ENCODE measurements around the gene FAM131C. TPM values are rescaled to one million over a fixed set of nuclear protein-coding genes. Genes with fewer than 3 reads are reported as not detected.

Gene FAM131C
- total and polyA plus RNA-seq, 2 donors (not counting 1 experiment from before 2014, with no cell fraction given) = 0.34 to 0.50 TPM

DNA sequence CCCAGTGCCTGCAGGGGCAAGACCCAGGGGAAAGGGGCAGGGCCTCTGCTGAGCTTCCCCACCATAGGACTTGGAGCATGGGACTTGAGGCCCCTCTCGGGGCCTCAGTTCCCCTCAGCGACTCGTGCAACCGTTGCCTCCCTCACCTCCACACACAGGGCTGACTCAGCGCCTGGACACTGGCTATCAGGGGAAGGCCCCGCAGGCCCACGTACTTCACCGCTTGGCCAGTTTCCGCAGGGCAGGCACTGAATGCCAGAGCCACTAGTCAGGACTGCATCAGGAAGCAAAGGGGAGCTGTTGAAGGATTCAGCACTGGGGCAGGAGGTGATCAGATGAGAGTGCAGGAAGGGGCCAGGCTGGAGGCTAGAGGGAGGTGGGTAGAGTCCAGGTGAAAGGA lies 15.5 kb upstream of the FAM131C start:
- Histone ChIP-seq H3K4me1 (ENCODE audit: control insufficient read depth, extremely low read depth, insufficient read depth, low read length) (no peaks in the 10 kb centered on the region), H2AFZ (ENCODE audit: low read length) (no peak overlapping the region), H3K27ac (ENCODE audit: insufficient read depth, low read length) (no peak overlapping the region), H4K20me1 (ENCODE audit: control insufficient read depth, extremely low read depth, insufficient read depth, low read length) (no peaks in the 10 kb centered on the region), H3K36me3 (ENCODE audit: control insufficient read depth, insufficient read depth, low read length) (no peaks in the 10 kb centered on the region), H3K4me3 (replicated peaks in 1 of 4; ENCODE audit: control extremely low read depth in 1 of 4, insufficient read depth in 1 of 4, low read depth in 3 of 4, low read length in 4 of 4) (no peak overlapping the region), H3K79me2 (ENCODE audit: control insufficient read depth, insufficient read depth, low read length) (no peaks in the 10 kb centered on the region), H3K4me2 (ENCODE audit: extremely low read depth, insufficient read depth, low read length) (no peak overlapping the region), H3K9ac (ENCODE audit: insufficient read depth, low read length) (no peak overlapping the region), H3K9me3 (ENCODE audit: control insufficient read depth, insufficient read depth, low read depth, low read length) (no peaks in the 10 kb centered on the region), H3K27me3 (ENCODE audit: control insufficient read depth, insufficient read depth, low read length) (peaks cover 3% of the 10 kb centered on the region)
- DNase-seq (ENCODE audit: low read depth in 2 of 2) = peak; percentile 51 to 92
- TF ChIP-seq, protein P1, sequence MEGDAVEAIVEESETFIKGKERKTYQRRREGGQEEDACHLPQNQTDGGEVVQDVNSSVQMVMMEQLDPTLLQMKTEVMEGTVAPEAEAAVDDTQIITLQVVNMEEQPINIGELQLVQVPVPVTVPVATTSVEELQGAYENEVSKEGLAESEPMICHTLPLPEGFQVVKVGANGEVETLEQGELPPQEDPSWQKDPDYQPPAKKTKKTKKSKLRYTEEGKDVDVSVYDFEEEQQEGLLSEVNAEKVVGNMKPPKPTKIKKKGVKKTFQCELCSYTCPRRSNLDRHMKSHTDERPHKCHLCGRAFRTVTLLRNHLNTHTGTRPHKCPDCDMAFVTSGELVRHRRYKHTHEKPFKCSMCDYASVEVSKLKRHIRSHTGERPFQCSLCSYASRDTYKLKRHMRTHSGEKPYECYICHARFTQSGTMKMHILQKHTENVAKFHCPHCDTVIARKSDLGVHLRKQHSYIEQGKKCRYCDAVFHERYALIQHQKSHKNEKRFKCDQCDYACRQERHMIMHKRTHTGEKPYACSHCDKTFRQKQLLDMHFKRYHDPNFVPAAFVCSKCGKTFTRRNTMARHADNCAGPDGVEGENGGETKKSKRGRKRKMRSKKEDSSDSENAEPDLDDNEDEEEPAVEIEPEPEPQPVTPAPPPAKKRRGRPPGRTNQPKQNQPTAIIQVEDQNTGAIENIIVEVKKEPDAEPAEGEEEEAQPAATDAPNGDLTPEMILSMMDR (conservative IDR thresholded peaks at IDR 0.05 in 1 of 2, IDR thresholded peaks at IDR 0.05 in 1 of 2; ENCODE audit: low read depth in 1 of 2, low read length in 2 of 2) = no peak
- no peak for TF ChIP-seq EZH2 (IDR thresholded peaks at IDR 0.05; ENCODE audit: low read length, missing control alignments)

DNA sequence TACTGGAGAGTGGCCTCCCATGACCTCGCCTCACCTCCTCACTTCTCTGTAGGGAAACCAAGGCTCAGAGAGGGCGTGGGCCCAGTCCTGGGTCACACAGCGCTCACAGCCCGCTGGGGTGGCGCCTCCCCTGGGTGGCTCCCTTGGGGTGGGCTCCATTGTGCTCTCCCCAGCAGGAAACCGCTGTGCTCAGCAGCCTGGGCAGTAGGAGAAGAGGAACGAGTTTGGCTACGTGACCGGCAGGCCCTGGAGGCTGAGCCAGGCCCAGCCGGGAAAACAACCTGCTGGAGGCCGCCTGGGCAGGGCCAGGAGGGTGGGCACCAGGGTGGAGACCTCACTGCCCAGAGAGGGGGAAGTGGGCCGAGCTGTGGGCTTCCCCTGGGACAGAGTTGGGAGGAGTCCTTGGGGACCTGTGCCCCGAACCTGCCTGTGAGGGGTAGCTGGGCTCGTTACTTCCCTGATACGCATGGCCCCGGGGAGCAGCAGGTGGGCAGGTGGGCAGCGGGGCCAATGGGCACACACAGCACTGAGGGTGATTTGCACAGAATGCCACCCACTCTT lies 15.0 kb upstream of the FAM131C start:
- H2AFZ ChIP-seq (ENCODE audit: low read length) = no peak overlapping the region
- no peaks in the 10 kb centered on the region for H3K9me3 ChIP-seq (ENCODE audit: control insufficient read depth, insufficient read depth, low read depth, low read length)
- peaks cover 3% of the 10 kb centered on the region for H3K27me3 ChIP-seq (ENCODE audit: control insufficient read depth, insufficient read depth, low read length)
- DNase-seq (ENCODE audit: low read depth in 2 of 2) = no peak
- no peak overlapping the region for H3K9ac ChIP-seq (ENCODE audit: insufficient read depth, low read length)
- H3K4me1 ChIP-seq (ENCODE audit: control insufficient read depth, extremely low read depth, insufficient read depth, low read length) = no peaks in the 10 kb centered on the region
- H3K4me3 ChIP-seq (replicated peaks in 1 of 4; ENCODE audit: control extremely low read depth in 1 of 4, insufficient read depth in 1 of 4, low read depth in 3 of 4, low read length in 4 of 4) = no peak overlapping the region
- H3K27ac ChIP-seq (ENCODE audit: insufficient read depth, low read length) = no peak overlapping the region
- no peak for TF ChIP-seq EZH2 (IDR thresholded peaks at IDR 0.05; ENCODE audit: low read length, missing control alignments)
- TF ChIP-seq, protein P1 (conservative IDR thresholded peaks at IDR 0.05 in 1 of 2, IDR thresholded peaks at IDR 0.05 in 1 of 2; ENCODE audit: low read depth in 1 of 2, low read length in 2 of 2) = no peak
- no peaks in the 10 kb centered on the region for H4K20me1 ChIP-seq (ENCODE audit: control insufficient read depth, extremely low read depth, insufficient read depth, low read length)
- H3K36me3 ChIP-seq (ENCODE audit: control insufficient read depth, insufficient read depth, low read length) = no peaks in the 10 kb centered on the region
- no peaks in the 10 kb centered on the region for H3K79me2 ChIP-seq (ENCODE audit: control insufficient read depth, insufficient read depth, low read length)
- H3K4me2 ChIP-seq (ENCODE audit: extremely low read depth, insufficient read depth, low read length) = no peak overlapping the region

DNA sequence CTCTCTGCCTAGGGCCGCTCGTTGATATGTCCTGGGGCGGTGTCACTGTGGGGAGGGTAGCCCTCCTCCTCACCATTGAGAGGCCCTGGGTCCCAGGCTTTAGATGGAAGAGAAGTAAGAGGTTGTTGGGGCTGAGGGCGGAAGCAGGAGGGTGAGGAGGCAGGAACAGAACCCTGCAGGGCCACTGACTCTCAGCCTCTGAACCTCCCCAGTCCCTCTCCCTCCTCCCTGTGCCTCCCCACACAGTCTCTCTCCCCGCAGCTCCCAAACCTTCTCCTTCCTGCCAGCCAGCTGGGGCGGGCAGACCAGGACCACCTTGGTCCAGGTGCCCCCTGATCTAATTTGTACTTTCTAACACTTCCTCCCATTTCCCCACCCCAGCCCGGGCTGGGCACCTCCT lies 14.3 kb upstream of the FAM131C start:
- no peak for TF ChIP-seq EZH2 (IDR thresholded peaks at IDR 0.05; ENCODE audit: low read length, missing control alignments)
- TF ChIP-seq, protein P1 (conservative IDR thresholded peaks at IDR 0.05 in 1 of 2, IDR thresholded peaks at IDR 0.05 in 1 of 2; ENCODE audit: low read depth in 1 of 2, low read length in 2 of 2) = no peak
- Histone ChIP-seq H3K27me3 (ENCODE audit: control insufficient read depth, insufficient read depth, low read length) (peaks cover 3% of the 10 kb centered on the region), H4K20me1 (ENCODE audit: control insufficient read depth, extremely low read depth, insufficient read depth, low read length) (no peaks in the 10 kb centered on the region), H3K4me3 (replicated peaks in 1 of 4; ENCODE audit: control extremely low read depth in 1 of 4, insufficient read depth in 1 of 4, low read depth in 3 of 4, low read length in 4 of 4) (no peak overlapping the region), H3K9me3 (ENCODE audit: control insufficient read depth, insufficient read depth, low read depth, low read length) (no peaks in the 10 kb centered on the region), H3K4me1 (ENCODE audit: control insufficient read depth, extremely low read depth, insufficient read depth, low read length) (no peaks in the 10 kb centered on the region), H3K9ac (ENCODE audit: insufficient read depth, low read length) (no peak overlapping the region), H3K4me2 (ENCODE audit: extremely low read depth, insufficient read depth, low read length) (no peak overlapping the region), H2AFZ (ENCODE audit: low read length) (no peak overlapping the region), H3K36me3 (ENCODE audit: control insufficient read depth, insufficient read depth, low read length) (no peaks in the 10 kb centered on the region), H3K27ac (ENCODE audit: insufficient read depth, low read length) (no peak overlapping the region), H3K79me2 (ENCODE audit: control insufficient read depth, insufficient read depth, low read length) (no peaks in the 10 kb centered on the region)
- DNase-seq (ENCODE audit: low read depth in 2 of 2) = no peak

Measured in fibroblast of lung (primary cell).